ENCODE results near the gene NKX1-2.

- TF ChIP-seq, protein P1, sequence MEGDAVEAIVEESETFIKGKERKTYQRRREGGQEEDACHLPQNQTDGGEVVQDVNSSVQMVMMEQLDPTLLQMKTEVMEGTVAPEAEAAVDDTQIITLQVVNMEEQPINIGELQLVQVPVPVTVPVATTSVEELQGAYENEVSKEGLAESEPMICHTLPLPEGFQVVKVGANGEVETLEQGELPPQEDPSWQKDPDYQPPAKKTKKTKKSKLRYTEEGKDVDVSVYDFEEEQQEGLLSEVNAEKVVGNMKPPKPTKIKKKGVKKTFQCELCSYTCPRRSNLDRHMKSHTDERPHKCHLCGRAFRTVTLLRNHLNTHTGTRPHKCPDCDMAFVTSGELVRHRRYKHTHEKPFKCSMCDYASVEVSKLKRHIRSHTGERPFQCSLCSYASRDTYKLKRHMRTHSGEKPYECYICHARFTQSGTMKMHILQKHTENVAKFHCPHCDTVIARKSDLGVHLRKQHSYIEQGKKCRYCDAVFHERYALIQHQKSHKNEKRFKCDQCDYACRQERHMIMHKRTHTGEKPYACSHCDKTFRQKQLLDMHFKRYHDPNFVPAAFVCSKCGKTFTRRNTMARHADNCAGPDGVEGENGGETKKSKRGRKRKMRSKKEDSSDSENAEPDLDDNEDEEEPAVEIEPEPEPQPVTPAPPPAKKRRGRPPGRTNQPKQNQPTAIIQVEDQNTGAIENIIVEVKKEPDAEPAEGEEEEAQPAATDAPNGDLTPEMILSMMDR (IDR thresholded peaks at IDR 0.05) = no peak
- no peak for TF ChIP-seq POLR2A (IDR thresholded peaks at IDR 0.05; ENCODE audit: low read depth)
Observed at GRCh38 chr10:124495725-124496124, 45.9 kb upstream of the NKX1-2 start.
